H1 (cell line): Measurements from ENCODE around the gene ANKFN1.

Experiments used
- CBX5 ChIP-seq: fragments of 300-800, 300-1000 bp; sonication (generic); IDR thresholded peaks from 2 replicates; pipeline ENCODE4 v1.7.1; 2016; ENCODE audit warnings: antibody characterized with exemption, low read length, low read depth
- CEBPB ChIP-seq: IDR thresholded peaks from 2 replicates; pipeline ENCODE4 v1.6.1; 2012; ENCODE audit warnings: low read depth, low read length
- CREB1 ChIP-seq: IDR thresholded peaks from 2 replicates; pipeline ENCODE4 v1.6.1; 2012; ENCODE audit warnings: inconsistent platforms
- CTCF ChIP-seq, 3 experiments: IDR thresholded peaks; 1 replicate in 2 of 3; 2 replicates in 1 of 3; pipeline versions ENCODE4 v1.5.1 to v1.6.1; 2011; ENCODE audit warnings: low read length in 3 of 3, mild to moderate bottlenecking in 3 of 3, inconsistent platforms in 2 of 3, low read depth in 1 of 3, moderate library complexity in 1 of 3; ENCODE audit not compliant: insufficient read depth in 1 of 3; ENCODE audit errors: control extremely low read depth in 1 of 3
- EP300 ChIP-seq, 2 experiments: IDR thresholded peaks; 1 replicate in 1 of 2; 2 replicates in 1 of 2; pipeline ENCODE4 v1.6.1; 2011 to 2012; ENCODE audit warnings: low read depth in 2 of 2, low read length in 2 of 2, mild to moderate bottlenecking in 2 of 2, borderline replicate concordance in 1 of 2, inconsistent platforms in 1 of 2, moderate library complexity in 1 of 2
- JUND ChIP-seq: IDR thresholded peaks from 2 replicates; pipeline ENCODE4 v1.6.1; 2011; ENCODE audit warnings: mild to moderate bottlenecking, improper control_type of control experiment, low read length
- POLR2A ChIP-seq, 2 experiments: IDR thresholded peaks; 1 replicate in 1 of 2; 2 replicates in 1 of 2; pipeline ENCODE4 v1.6.1; 2011; ENCODE audit warnings: low read depth in 2 of 2, low read length in 2 of 2, mild to moderate bottlenecking in 2 of 2; ENCODE audit errors: control extremely low read depth in 1 of 2
- POLR2AphosphoS5 ChIP-seq: IDR thresholded peaks from 2 replicates; pipeline ENCODE4 v1.6.1; 2011; ENCODE audit warnings: low read depth, low read length
- SIN3A ChIP-seq, 2 experiments: IDR thresholded peaks in 1 of 2; conservative IDR thresholded peaks in 1 of 2; 2 replicates each; pipeline ENCODE4 v1.6.1; 2011 to 2012; ENCODE audit warnings: low read length in 2 of 2, improper control_type of control experiment in 1 of 2, low read depth in 1 of 2, mild to moderate bottlenecking in 1 of 2

- no peak for TF ChIP-seq CREB1
- no peak for TF ChIP-seq CEBPB
- TF ChIP-seq POLR2A (IDR thresholded peaks at IDR 0.05; ENCODE audit: control extremely low read depth in 1 of 2, low read depth in 2 of 2, low read length in 2 of 2), result no peak
- TF ChIP-seq CTCF (IDR thresholded peaks at IDR 0.05; ENCODE audit: control extremely low read depth in 1 of 3, insufficient read depth in 1 of 3, low read depth in 1 of 3, low read length in 3 of 3), result no peak
- no peak for TF ChIP-seq EP300 (IDR thresholded peaks at IDR 0.05; ENCODE audit: borderline replicate concordance in 1 of 2, low read depth in 2 of 2, low read length in 2 of 2)
- no peak for TF ChIP-seq JUND
- no peak for TF ChIP-seq POLR2AphosphoS5
- no peak for TF ChIP-seq SIN3A (conservative IDR thresholded peaks at IDR 0.05 in 1 of 2, IDR thresholded peaks at IDR 0.05 in 1 of 2; ENCODE audit: low read depth in 1 of 2, low read length in 2 of 2)
- TF ChIP-seq CBX5, result no peak
Observed at GRCh38 chr17:56424543-56425044, 271.3 kb downstream of the ANKFN1 start.
